Neural crest cell (in vitro differentiated cells): ENCODE results near the gene HTR3B. TPM values are rescaled to one million over a fixed set of nuclear protein-coding genes. Genes with fewer than 3 reads are reported as not detected.
"Not testable (repeated sequence)": the region's sequence is repeated elsewhere in the genome, so short reads cannot be mapped to it uniquely, and the experiment has no call there.

Source experiments
- DNase-seq: peaks from one replicate; pipeline ENCODE4 v3.0.0; 2021; ENCODE audit warnings: low read depth, mixed read lengths, low spot score
- H3K27ac Mint-ChIP-seq: one replicate; pipeline ENCODE4 v1.8.0; 2021; ENCODE audit warnings: mild to moderate bottlenecking, mixed read lengths; ENCODE audit not compliant: unreplicated experiment
- H3K27me3 Mint-ChIP-seq: 2 replicates; pipeline ENCODE4 v1.8.0; 2021; ENCODE audit warnings: low read depth, mild to moderate bottlenecking, mixed read lengths
- H3K36me3 Mint-ChIP-seq: 2 replicates; pipeline ENCODE4 v1.8.0; 2021; ENCODE audit warnings: low read depth, mild to moderate bottlenecking, mixed read lengths
- H3K4me1 Mint-ChIP-seq: 2 replicates; pipeline ENCODE4 v1.8.0; 2021; ENCODE audit warnings: mixed read lengths
- H3K4me3 Mint-ChIP-seq: one replicate; pipeline ENCODE4 v1.8.0; 2021; ENCODE audit warnings: mild to moderate bottlenecking, mixed read lengths
- H3K9me3 Mint-ChIP-seq: 2 replicates; pipeline ENCODE4 v1.8.0; 2021; ENCODE audit warnings: mixed read lengths
- CTCF ChIP-seq: fragments of 200-600 bp; sonication (generic); conservative IDR thresholded peaks from 2 replicates; pipeline ENCODE4 v1.5.0; 2021; ENCODE audit warnings: antibody characterized with exemption, mild to moderate bottlenecking
- total RNA-seq: library from RNA; stranded (reverse); gene quantifications from 2 replicates; pipeline ENCODE4 v1.2.1, GENCODE V29; 2021

The HTR3B gene
- total RNA-seq, 1 donor from 2014 or later, result 0.26 TPM

GRCh38 chr11:113935858-113936257, 31.3 kb downstream of the HTR3B start:
- TF ChIP-seq CTCF, result no peak
- Mint-ChIP-seq H3K27ac (no peak overlapping the region), H3K27me3 (no peaks in the 10 kb centered on the region)

DNA sequence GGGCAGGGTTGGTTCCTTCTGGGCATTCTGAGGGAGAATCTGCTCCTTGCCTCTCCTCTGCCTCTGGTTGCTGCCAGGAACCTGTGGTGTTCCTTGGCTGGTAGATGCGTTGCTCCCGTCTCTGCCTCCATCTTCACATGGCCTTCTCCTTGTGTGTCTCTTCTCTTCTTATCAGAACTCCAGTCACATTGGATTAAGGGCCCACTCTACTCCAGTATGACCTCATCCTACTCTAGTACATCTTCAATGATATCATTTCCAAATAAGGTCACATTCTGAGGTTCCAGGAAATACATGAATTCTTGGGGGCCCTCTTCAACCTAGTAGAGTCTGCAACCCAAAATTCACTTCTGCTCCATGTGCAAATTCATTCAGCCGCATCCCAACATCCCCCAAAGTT, 33.3 kb downstream of the HTR3B start:
- H3K27ac Mint-ChIP-seq, result no peak overlapping the region
- H3K36me3 Mint-ChIP-seq, result no peaks in the 10 kb centered on the region
- H3K9me3 Mint-ChIP-seq, result no peaks in the 10 kb centered on the region
- no peaks in the 10 kb centered on the region for H3K4me1 Mint-ChIP-seq
- TF ChIP-seq CTCF, result no peak
- no peak overlapping the region for H3K4me3 Mint-ChIP-seq
- DNase-seq, result no peak
- H3K27me3 Mint-ChIP-seq, result no peaks in the 10 kb centered on the region

More at GRCh38 chr11:113935858-113936257, 31.3 kb downstream of the HTR3B start:
- Mint-ChIP-seq H3K4me1 (no peaks in the 10 kb centered on the region), H3K4me3 (no peak overlapping the region), H3K36me3 (no peaks in the 10 kb centered on the region), H3K9me3 (no peaks in the 10 kb centered on the region)
- no peak for DNase-seq

- Mint-ChIP-seq H3K36me3 (no peaks in the 10 kb centered on the region), H3K9me3 (no peaks in the 10 kb centered on the region), H3K4me3 (no peak overlapping the region), H3K4me1 (peaks cover under 1% of the 10 kb centered on the region), H3K27ac (no peak overlapping the region), H3K27me3 (no peaks in the 10 kb centered on the region)
- DNase-seq, result no peak
- no peak for TF ChIP-seq CTCF
Measured at GRCh38 chr11:113942256-113942655, 37.7 kb downstream of the HTR3B start.

DNA sequence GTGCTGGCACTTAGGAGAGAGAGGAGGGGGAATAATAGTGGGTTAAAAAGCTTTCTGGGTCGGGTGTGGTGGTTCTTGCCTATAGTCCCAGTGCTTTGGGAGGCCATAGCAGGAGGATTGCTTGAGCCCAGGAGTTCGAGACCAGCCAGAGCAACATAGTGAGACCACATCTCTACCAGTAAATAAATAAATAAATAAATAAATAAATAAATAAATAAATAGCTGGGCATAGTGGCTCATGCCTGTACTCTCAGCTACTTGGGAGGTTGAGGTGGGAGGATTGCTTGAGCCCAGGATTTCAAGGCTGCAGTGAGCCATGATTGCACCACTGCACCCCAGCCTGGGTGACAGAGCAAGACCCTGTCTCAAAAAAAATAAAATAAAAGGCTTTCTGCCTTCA, 41.6 kb downstream of the HTR3B start:
- not testable (repeated sequence) for H3K4me1 Mint-ChIP-seq, H3K4me3 Mint-ChIP-seq, H3K36me3 Mint-ChIP-seq, H3K27me3 Mint-ChIP-seq, DNase-seq, H3K27ac Mint-ChIP-seq, H3K9me3 Mint-ChIP-seq

DNA sequence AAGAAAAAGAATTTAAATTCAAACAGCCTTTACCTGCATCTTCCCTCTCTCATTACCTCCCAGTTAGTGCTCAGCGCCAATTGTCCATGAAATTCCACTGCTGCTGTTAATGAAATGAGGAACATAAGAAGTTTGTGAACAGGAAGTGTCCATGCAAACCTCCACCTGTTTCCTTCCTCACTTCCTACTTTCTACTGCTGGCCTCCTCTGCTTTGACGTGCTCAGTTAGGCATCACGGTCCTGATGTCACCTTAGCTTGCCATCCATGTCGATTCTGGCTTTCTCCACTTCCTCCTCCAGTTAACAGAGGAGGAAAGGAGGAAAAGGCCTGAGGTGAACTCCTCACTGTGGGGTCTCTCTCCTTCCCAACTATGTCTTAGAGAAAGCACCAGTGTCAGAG, 43.4 kb downstream of the HTR3B start:
- DNase-seq, result no peak
- H3K27ac Mint-ChIP-seq, result no peak overlapping the region

GRCh38 chr11:113949891-113950290, 45.3 kb downstream of the HTR3B start:
- Mint-ChIP-seq H3K36me3 (no peaks in the 10 kb centered on the region), H3K4me3 (no peak overlapping the region), H3K4me1 (peaks cover 4% of the 10 kb centered on the region), H3K27ac (no peak overlapping the region), H3K27me3 (no peaks in the 10 kb centered on the region), H3K9me3 (no peaks in the 10 kb centered on the region)
- DNase-seq, result no peak
- TF ChIP-seq CTCF, result no peak

More for the DNA sequence above, 43.4 kb downstream of the HTR3B start:
- TF ChIP-seq CTCF, result no peak
- Mint-ChIP-seq H3K27me3 (no peaks in the 10 kb centered on the region), H3K4me3 (no peak overlapping the region), H3K36me3 (no peaks in the 10 kb centered on the region), H3K4me1 (peaks cover 4% of the 10 kb centered on the region), H3K9me3 (no peaks in the 10 kb centered on the region)
